Esophagus muscularis mucosa (tissue), 4 donors: ENCODE data around the gene IQCK.

Experiments used
- EP300 ChIP-seq: sonication (generic); formaldehyde crosslinking; IDR thresholded peaks from one replicate; pipeline ENCODE4 v1.6.1; 2017; ENCODE audit warnings: antibody characterized with exemption
- POLR2A ChIP-seq: fragments of 450-650 bp; IDR thresholded peaks from one replicate; pipeline ENCODE4 v1.6.1; 2017; ENCODE audit warnings: antibody characterized with exemption, moderate library complexity, mild to moderate bottlenecking, low read depth
- POLR2AphosphoS5 ChIP-seq, 2 donors: sonication (generic); formaldehyde crosslinking; IDR thresholded peaks; one replicate each; pipeline ENCODE4 v1.6.1; 2017; ENCODE audit warnings: antibody characterized with exemption in 2 of 2
- TF ChIP-seq, protein P1 (sequence below), 3 experiments: fragments of 200-600 bp in 2 of 3; fragments of 450-650 bp in 1 of 3; sonication (generic) in 2 of 3; IDR thresholded peaks; one replicate each; pipeline ENCODE4 v1.5.1; 2017 to 2019; ENCODE audit warnings: antibody characterized with exemption in 3 of 3, mild to moderate bottlenecking in 2 of 3, moderate library complexity in 1 of 3

DNA sequence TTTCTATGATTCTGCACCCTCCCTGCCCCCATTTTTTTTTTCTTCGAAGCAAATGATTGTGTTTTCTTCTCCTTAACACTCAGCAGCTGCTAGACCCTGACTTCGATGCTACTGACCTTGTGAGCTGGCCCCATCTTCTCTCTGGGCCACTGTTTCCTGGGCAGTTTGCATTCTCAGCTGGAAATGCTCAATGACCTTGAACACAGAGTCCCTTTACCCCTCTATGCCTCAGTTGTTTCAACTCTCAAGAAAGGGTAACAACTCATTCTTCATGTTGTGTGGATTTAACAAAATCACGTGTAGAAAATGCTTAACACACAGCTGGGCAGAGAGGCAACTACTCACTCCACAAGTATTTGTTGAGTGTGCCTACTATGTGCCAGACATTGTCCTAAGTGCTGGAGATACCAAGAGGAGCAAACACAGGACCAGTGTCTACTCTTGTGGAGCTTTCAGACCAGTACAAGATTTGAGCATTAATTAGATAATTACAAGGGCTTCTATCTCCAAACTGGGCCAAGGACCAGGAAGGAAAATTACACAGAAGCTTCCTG, 66.2 kb downstream of the IQCK start:
- TF ChIP-seq, protein P1, sequence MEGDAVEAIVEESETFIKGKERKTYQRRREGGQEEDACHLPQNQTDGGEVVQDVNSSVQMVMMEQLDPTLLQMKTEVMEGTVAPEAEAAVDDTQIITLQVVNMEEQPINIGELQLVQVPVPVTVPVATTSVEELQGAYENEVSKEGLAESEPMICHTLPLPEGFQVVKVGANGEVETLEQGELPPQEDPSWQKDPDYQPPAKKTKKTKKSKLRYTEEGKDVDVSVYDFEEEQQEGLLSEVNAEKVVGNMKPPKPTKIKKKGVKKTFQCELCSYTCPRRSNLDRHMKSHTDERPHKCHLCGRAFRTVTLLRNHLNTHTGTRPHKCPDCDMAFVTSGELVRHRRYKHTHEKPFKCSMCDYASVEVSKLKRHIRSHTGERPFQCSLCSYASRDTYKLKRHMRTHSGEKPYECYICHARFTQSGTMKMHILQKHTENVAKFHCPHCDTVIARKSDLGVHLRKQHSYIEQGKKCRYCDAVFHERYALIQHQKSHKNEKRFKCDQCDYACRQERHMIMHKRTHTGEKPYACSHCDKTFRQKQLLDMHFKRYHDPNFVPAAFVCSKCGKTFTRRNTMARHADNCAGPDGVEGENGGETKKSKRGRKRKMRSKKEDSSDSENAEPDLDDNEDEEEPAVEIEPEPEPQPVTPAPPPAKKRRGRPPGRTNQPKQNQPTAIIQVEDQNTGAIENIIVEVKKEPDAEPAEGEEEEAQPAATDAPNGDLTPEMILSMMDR (IDR thresholded peaks at IDR 0.05), result no peak
- TF ChIP-seq POLR2A (no peak), EP300 (no peak), POLR2AphosphoS5 (IDR thresholded peaks at IDR 0.05) (no peak)
